Fibroblast of villous mesenchyme (primary cell): ENCODE measurements around the gene ECPAS. TPM values are rescaled to one million over a fixed set of nuclear protein-coding genes. Genes with fewer than 3 reads are reported as not detected.

ENCODE experiments used
- DNase-seq: peaks from one replicate; pipeline ENCODE4 v3.0.0-alpha.2; 2010; ENCODE audit warnings: low read depth
- H3K4me3 ChIP-seq: 2 replicates; pipeline ENCODE4 v1.5.1; 2011; ENCODE audit warnings: low read depth, mild to moderate bottlenecking, low read length
- total RNA-seq: library from RNA; depleted of rRNA; stranded (reverse); fragments of >200 nt; gene quantifications from 2 replicates; pipeline ENCODE4 v1.2.3, GENCODE V29; 2012
- TF ChIP-seq, protein P1 (sequence below): IDR thresholded peaks from 2 replicates; pipeline ENCODE4 v1.5.1; 2012; ENCODE audit warnings: low read depth, mild to moderate bottlenecking, low read length; ENCODE audit not compliant: insufficient read depth

Gene ECPAS
- total RNA-seq, 1 donor = 99.3 TPM

DNA sequence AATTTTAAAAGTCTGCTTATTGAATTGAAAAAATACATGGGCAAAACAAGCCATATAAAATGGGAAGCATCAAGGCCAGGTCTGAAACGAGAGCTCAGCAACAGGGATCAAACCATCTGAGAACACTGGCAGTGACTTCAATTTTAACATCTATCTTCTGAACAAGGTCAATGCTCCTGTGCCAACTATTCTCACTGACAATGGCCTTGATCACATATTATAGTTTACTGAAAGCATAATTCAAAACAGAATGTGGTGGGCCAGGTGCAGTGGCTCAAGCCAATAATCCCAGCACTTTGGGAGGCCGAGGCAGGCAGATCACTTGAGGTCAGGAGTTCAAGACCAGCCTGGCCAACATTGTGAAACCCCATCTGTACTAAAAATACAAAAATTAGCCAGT lies 9.0 kb downstream of the ECPAS start:
- TF ChIP-seq, protein P1, sequence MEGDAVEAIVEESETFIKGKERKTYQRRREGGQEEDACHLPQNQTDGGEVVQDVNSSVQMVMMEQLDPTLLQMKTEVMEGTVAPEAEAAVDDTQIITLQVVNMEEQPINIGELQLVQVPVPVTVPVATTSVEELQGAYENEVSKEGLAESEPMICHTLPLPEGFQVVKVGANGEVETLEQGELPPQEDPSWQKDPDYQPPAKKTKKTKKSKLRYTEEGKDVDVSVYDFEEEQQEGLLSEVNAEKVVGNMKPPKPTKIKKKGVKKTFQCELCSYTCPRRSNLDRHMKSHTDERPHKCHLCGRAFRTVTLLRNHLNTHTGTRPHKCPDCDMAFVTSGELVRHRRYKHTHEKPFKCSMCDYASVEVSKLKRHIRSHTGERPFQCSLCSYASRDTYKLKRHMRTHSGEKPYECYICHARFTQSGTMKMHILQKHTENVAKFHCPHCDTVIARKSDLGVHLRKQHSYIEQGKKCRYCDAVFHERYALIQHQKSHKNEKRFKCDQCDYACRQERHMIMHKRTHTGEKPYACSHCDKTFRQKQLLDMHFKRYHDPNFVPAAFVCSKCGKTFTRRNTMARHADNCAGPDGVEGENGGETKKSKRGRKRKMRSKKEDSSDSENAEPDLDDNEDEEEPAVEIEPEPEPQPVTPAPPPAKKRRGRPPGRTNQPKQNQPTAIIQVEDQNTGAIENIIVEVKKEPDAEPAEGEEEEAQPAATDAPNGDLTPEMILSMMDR = no peak
- DNase-seq = no peak

DNA sequence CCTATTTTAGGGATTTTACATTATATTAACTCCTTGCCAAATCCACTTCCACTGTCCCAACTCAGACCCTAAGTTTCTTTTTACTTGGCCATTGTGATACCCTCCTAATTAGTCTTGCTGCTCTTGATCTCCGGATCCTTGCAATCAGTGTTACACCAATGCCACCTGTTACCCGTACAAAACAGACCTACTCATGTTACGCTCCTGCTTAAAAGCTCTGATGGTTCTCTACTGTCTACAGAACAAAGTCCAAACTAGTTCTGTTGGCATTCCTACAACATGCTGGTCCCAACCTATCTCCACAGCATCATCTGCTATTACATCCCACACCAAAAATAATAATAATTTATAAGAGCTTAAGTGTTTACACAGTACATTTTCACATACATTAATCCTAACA lies 9.8 kb downstream of the ECPAS start:
- TF ChIP-seq, protein P1 = no peak
- no peak overlapping the region for H3K4me3 ChIP-seq
- no peak for DNase-seq

More for the DNA sequence above, 9.0 kb downstream of the ECPAS start:
- no peak overlapping the region for H3K4me3 ChIP-seq

DNA sequence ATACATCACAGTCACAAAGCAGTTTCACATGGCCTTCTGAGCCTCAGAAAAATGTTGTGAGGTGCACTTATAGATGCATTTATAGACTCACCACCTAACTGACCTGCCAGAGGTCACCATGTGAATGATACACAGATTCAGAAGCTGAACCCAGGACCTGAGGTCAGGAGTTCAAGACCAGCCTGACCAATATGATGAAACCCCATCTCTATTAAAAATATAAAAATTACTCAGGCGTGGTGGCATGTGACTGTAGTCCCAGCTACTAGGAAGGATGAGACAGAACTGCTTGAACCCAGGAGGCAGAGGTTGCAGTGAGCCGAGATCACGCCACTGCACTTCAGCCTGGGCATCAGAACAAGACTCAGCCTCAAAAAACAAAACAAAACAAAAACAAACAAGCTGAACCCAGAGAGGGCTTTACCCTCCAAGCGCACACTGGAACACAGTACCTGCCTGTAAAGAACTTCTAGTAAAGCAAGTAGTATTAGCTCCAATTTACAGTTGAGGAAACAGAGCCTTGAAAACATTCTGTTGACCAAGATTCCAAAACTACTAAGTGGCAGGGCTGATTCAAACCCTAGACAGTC lies 16.3 kb downstream of the ECPAS start:
- DNase-seq = no peak
- TF ChIP-seq, protein P1 = no peak
- no peak overlapping the region for H3K4me3 ChIP-seq

DNA sequence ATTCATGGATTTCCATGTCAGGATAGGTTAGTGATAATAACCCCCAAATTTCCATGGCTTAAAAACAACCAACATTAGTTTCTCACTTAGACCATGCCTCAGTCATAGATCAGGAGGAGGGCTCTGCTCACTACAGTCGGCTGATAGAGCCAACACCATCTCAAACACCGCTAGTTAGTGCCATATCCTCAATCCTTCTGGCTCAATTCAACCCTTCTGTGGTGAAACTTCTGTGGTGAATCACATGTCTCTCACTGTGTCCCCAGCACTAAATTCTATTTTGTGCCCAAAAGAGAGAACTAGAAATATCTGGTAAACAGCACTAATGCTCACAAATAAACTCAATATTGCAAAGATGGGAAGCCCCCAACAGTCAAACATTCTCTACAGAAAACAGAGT lies 21.1 kb downstream of the ECPAS start:
- TF ChIP-seq, protein P1 = no peak
- no peak for DNase-seq
- no peak overlapping the region for H3K4me3 ChIP-seq

DNA sequence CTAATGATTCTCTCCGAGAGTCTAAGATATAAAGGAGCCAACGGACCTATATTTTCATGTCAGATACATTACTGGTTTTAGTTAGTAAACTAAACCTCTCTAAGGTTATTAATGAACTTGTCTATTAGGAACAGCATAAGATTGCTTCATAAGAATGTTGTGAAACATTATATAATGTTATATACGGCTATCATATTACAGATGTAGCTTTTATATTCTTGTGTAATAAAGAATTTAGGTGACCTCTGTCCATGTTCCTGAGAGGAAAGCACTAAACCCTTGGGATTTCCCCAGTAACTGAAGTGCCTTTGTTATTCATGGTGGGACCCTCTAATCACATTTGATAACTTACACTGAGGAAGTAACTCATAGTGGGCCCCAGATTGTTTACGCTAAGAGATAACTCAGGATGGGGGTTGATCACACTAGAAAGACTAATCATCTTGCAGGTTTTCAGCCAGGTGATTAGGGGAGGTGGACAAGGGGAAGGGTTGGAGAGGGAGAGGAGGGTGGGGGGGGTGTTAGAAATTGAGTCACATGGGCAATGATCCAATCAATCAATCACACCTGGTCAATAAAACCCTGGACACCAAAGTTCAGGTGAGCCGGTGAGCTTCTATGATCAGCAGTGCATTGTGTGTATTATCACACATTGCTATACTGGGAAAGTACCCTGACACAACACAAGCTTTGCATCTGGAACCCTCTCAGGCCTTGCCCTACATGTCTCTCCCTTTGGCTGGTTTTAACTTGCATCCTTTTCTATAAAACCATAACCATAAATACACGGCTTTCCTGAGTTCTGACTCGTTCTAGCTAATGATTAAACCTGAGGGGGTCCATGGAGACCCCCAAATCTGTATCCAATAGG lies 25.8 kb downstream of the ECPAS start:
- TF ChIP-seq, protein P1 = no peak
- no peak for DNase-seq
- no peak overlapping the region for H3K4me3 ChIP-seq

DNA sequence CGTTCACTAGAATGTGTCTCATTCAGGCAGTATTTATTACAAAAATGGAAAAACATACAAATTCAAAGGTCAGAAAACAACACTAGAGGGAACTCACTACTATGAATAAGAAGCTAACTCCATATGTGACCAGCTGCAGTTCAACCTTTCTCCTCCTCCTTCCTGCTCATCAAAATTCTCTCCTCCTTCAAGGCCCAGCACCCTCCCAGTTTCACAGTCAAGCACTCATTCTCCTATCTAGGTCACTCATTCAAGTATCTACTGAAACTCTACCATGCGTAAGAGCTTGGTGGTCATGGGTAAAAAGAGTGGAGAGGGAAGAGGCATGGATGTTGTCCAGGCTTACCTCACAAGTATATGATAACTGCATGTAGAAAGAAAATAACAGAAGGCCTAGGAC lies 27.7 kb downstream of the ECPAS start:
- peak; percentile 34 for DNase-seq
- no peak overlapping the region for H3K4me3 ChIP-seq
- TF ChIP-seq, protein P1 = no peak
